ENCODE data around the gene CDC42EP4.
A peak's percentile ranks its signal among the peaks of the same experiment; 100 is the strongest.

- TF ChIP-seq CTCF (conservative IDR thresholded peaks at IDR 0.05; ENCODE audit: low read depth, low read length), result peak; percentile 58; the same call in 1 of the 2 replicates
- no peak for TF ChIP-seq EZH2 (IDR thresholded peaks at IDR 0.05; ENCODE audit: low read length, unreplicated experiment)
These were observed 28.3 kb upstream of the CDC42EP4 start for GRCh38 chr17:73340093-73340596.

Measured in PC-3 (cell line).